Neural cell (in vitro differentiated cells): Measurements from ENCODE around the gene KLHL34.

Experiments
- EZH2 ChIP-seq: fragments of 200-600, 300-800 bp; shearing (Covaris generic), sonication (generic); IDR thresholded peaks from 2 replicates; pipeline ENCODE4 v1.6.1; 2014; ENCODE audit warnings: antibody characterized with exemption, low read length, borderline replicate concordance, mild to moderate bottlenecking; ENCODE audit not compliant: insufficient read depth, poor library complexity, severe bottlenecking
- MXI1 ChIP-seq: fragments of 450-650 bp; conservative IDR thresholded peaks from 2 replicates; pipeline ENCODE4 v1.6.1; 2014; ENCODE audit warnings: antibody characterized with exemption, mild to moderate bottlenecking; ENCODE audit not compliant: poor library complexity, severe bottlenecking
- POLR2AphosphoS5 ChIP-seq: IDR thresholded peaks from 2 replicates; pipeline ENCODE4 v1.6.1; 2012
- RAD21 ChIP-seq: fragments of 450-650 bp; conservative IDR thresholded peaks from 2 replicates; pipeline ENCODE4 v1.6.1; 2014; ENCODE audit warnings: antibody characterized with exemption, mild to moderate bottlenecking, moderate library complexity
- REST ChIP-seq: IDR thresholded peaks from 2 replicates; pipeline ENCODE4 v1.6.1; 2012; ENCODE audit warnings: borderline replicate concordance
- TAF1 ChIP-seq: IDR thresholded peaks from 2 replicates; pipeline ENCODE4 v1.6.1; 2012; ENCODE audit warnings: low read depth
- TF ChIP-seq, protein P1 (sequence below): fragments of 450-650 bp; IDR thresholded peaks from 2 replicates; pipeline ENCODE4 v1.5.1; 2014; ENCODE audit warnings: antibody characterized with exemption, mild to moderate bottlenecking, moderate library complexity; ENCODE audit not compliant: poor library complexity, severe bottlenecking

GRCh38 chrX:21638311-21638710, 19.8 kb downstream of the KLHL34 start:
- TF ChIP-seq, protein P1, sequence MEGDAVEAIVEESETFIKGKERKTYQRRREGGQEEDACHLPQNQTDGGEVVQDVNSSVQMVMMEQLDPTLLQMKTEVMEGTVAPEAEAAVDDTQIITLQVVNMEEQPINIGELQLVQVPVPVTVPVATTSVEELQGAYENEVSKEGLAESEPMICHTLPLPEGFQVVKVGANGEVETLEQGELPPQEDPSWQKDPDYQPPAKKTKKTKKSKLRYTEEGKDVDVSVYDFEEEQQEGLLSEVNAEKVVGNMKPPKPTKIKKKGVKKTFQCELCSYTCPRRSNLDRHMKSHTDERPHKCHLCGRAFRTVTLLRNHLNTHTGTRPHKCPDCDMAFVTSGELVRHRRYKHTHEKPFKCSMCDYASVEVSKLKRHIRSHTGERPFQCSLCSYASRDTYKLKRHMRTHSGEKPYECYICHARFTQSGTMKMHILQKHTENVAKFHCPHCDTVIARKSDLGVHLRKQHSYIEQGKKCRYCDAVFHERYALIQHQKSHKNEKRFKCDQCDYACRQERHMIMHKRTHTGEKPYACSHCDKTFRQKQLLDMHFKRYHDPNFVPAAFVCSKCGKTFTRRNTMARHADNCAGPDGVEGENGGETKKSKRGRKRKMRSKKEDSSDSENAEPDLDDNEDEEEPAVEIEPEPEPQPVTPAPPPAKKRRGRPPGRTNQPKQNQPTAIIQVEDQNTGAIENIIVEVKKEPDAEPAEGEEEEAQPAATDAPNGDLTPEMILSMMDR, result no peak
- TF ChIP-seq MXI1 (no peak), POLR2AphosphoS5 (no peak), RAD21 (no peak), EZH2 (no peak), REST (no peak), TAF1 (no peak)
